T1000 (cell line): ENCODE results near the gene AGBL1.

ENCODE experiments used
- DNase-seq: peaks from one replicate; lab custom pipeline; 2025; ENCODE audit warnings: mixed read lengths; lab: John Stamatoyannopoulos, UW

The AGBL1 gene

DNA sequence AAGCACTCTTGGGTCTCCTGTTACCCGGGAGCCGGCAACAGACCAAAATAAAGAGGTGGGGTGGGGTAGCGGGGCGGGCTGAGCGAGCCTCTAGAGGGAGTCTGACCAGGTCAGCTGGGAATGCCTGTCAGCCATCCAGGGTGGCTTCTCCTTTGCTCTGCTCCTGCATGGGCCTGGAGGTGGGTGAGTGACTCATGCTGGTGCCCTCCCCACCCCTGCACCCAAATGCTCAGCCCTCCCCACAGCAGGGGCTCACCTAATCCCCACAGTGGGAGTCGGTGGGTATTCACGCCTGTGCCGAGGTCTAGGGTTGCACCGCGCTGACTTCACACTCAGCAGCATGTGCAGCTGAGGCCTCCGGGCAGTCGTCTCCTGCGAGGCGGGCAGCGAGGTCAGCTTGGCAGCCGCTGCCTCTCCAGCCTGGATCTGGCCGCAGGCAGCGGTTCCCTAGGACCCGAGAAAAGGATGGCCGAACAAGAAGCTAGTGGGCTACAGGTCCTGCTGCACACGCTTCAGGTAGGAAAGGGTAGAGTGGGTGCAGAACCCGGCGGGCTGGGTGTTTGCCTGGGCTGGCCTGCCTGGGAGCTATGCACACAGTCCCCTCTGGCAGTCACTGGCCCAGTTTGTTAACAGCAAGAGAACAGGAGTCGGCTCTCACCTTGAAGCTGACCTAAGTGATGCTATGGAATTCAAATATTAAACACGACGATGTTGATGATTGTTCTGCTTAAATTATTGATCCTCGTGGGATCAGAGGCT is at the start of gene AGBL1:
TSS of gene AGBL1 (plus strand) at position 364 of the 759 bp plus-strand sequence.
- no peak for DNase-seq

DNA sequence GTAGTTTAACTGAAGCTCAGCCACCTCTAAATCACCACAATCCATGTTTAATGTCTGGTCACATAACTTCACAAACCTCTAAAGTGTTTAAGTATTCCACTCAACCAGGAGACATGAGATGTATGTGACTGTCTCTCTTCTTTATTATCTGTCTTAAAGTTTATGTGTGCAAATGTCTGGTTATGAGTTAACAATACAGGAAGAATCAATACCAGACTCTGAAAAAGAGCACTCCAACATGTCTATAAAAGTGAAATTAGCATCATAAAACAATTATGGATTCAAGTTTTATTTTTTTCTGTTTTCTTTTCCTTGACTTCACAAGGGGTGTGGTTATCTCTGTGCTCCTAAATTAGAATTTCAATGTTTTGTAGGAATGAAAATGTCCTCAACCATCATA is 44.8 kb upstream of the AGBL1 start:
- no peak for DNase-seq

DNA sequence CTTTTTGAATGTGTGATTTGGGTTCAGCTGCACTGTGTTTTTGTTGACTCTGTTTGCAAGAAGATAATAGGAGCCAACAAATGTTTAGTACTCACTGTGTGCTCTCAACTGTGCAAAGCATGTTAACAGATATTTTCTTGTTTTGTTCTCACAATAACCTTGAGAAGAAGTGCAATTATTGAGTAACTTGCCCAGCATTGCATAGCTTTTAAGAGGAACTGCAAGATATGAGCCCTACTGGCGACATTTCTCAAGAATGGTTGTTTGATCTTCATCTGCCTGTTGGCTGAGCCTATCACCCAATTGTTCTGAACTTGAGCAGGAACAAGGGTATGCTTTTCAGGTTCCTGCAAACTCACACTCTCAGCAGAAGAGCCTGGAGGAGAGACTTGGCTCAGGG is 43.4 kb upstream of the AGBL1 start:
- DNase-seq, result no peak

DNA sequence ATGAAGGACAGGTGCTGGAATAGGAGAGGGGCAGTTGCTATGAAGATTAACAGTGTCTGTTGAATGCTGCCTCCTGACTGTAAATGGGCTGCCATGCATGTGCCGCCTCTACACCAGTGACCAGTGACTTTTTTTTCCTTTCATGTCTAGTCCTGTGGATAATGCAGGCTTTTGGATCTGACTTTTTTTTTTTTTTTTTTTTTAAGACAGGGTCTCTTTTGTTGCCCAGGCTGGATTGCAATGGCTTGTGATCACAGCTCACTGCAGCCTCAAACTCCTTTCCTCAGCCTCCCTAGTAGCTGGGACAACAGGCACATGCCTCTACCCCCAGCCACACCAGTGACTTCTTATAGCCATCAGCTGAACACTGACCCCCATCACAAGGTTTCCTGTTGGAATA is 41.2 kb upstream of the AGBL1 start:
- DNase-seq, result no peak

DNA sequence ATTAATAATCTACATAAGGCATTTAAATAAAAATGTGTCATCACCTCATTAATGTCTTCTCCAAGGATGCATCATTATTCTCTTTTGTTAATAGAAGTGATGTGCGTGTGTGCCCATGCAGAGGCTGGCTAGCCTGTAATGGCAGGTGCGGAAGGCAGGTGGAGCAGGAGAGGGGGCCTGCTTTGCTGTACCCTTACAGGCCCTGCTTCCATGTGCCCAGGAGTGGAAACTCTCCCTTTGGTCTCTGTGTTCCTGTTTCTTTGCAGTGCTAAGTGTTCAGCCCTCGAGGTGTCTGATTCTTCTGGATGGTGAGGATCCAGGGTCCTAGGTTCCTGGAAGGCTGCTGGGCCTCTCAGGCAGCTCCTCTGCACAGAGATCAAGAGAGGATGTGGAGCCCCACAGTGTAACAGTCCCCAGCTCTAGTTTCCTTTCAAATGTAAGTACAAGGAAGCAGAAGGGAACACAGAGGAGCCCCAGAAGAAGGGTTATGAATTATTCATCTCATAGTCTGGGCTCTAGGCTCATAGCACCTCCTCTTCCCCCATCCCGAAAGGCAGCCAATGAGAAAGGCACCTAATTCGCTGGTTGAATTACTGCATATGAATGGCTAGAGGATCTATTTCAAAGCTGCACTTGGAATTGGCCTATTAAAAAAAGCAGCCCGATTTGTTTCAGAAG is 39.2 kb upstream of the AGBL1 start:
- no peak for DNase-seq

DNA sequence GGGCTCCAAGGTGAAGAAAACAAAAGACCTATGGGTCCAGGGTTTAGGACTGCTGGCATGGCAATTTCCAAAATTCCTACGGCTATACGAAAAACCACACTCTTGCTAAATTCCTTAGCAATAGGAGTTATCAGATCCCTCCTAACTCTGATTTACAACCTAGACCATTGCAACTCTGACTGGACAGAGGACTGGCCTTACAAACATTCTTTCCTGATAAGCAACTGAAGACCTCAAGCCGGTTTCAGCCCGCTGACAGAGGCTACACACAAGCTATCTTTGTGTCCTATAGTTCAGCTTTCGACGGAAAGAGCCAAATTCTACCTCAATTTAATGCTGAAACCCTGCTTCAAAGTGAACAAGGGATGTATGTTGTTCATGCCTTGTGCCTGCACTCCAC is 38.3 kb upstream of the AGBL1 start:
- DNase-seq, result no peak

DNA sequence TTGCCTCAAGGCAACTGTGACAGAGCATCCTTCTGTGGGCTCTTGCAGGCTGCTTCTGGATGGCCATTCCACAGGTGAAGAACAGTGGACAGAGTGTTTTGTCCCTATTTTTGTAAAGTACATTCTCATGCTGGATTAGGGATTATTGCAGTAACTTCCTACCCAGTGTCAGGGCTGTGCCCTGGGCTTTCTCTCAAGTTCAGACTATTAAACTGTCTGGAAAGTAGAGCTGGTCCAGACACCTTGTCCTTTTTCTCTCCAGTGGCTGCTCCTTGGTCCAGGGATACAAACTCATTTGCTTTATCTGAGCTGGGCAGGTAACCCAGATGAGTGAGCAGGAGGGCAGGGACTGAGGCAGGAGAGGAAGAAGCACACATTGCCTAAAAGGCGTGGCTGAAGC is 37.4 kb upstream of the AGBL1 start:
- DNase-seq, result no peak

DNA sequence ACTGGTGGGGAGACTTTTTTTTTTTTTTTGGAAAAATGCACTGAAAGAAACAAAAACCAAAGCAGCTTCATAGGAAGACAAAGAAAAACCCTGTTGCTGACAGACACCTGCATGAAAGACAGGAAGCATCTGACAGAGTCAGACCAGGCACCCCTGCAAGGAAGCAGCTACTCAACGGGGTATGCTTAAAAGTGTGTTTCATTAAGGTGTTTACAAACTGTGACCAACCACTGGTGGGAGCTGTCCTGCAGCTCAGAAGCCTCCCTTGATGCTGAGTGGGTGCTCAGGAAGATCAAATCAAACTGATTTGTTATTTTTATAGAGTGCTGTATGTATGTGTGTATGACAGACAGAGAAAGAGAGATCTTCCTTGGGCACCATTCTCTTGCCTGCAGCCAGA is 34.7 kb upstream of the AGBL1 start:
- DNase-seq, result no peak

DNA sequence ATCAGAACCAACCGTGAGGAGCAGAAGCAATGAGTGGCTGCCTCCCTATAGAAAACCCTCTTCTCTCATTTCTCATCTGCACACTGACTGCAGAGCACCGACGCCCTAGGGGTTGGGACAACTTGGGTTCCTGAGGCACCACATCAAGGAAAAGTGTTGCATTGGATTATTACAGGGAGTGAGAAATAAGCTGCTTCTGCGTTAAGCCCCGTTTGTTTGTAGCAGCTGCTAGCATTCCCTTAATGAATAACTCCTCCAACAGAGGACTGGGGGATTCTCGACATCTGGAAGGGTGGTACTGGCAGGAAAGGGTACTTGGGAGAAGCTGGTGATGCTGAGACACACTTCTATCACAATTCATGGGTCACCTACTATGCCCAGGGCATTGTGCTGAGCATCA is 25.3 kb upstream of the AGBL1 start:
- no peak for DNase-seq

DNA sequence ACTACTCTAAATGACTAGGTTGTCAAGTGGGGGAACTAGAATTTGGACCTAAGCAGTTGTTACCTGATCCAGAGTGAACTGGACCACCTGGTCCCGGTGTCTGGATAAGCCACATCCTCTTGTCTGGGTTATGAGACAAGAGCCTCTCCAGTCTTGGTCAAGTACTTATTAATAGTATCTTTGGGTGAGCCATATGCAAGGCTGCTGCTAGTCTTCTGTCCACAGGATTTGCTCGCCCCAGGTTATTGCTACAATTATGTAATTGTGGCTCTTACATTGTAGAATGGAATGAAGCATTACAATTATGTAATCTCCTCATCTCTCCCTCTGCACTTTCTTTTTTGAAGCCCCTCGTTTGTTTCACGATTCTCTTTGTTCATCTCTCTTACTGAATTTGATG is 24.0 kb upstream of the AGBL1 start:
- DNase-seq, result no peak

DNA sequence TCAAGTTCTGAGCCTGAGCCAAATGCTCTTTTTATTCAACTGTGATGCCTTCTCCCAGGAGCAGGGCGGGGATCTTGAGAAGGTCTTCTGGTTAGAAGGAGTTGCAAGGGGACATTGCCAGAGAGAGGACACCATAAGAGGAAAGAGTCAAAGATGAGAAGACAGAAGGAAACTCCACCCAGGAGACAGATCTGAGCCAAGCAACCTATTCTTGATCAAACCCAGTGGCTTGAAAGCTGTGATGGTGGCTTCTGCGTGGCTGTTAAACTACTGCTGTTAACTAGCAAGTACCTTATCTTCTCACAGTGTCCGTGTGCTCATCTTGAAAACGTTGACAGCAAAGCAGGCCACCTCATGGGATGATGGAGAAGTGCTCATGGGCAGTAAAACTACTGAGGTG is 19.8 kb upstream of the AGBL1 start:
- DNase-seq, result no peak

DNA sequence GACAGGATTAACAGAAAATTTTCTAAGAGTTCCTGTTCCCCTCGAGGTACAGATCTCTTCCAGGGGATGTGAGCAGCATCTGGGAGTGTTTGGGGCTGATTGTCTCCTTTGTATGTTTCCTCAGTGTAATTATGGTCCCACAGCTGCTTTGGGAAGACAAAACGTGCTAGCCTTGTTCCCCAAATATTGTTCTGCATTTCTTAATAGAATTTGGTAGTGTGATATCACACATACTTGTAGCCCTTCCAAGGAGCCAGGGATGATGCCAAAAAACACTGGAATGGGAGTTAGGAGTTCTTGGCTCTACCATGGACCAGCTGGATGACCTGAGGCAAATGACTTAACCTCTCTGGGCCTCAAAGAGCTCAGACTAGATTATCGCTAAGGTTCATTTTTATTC is 19.0 kb upstream of the AGBL1 start:
- DNase-seq, result no peak

DNA sequence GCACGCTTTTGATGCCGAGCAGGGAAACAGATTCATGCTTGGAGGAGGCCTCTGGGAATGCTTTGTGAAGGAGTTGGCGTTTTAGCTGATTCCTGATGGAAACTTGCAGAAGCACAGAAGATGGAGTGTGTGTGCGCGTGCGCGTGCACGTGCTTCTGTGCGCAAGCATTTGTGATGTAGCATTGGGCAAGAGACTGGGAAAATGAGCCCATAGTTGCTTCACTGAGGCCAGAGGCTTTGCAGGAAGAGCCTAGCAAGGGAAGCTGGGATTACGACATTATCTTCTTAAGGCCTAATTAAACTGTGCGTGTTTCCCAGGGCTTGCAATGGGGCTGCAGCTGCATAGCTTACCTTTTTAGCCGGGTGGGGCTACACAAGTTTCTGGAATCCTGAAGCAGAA is 18.1 kb upstream of the AGBL1 start:
- no peak for DNase-seq

DNA sequence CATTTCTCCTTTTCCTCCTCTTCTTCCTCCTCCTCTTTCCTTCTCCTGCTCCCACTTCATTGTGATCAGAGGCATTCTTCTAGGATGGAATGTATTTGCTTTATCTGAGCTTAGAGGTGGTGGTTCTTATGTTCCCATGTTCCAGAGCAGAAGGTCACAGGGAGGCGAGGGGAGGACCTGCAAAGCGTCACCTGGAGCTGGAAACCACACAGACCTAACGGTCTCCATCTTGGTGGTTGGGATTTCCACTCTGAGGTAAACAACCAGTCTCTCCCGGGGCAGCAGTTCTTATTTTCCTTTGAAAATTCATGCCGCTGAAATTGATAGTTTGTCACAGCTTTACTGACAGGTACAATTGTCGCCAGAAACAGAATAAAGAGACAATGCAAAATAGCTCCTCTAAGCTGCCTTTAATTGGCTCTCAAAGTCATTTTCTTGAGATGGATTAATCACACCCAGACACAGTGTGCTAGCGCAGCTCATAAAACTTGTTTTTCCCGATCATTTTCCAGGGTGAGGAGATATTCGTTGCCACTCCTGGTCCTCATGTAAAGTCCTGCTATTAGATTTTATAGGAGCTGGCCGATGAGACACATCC is 16.9 kb upstream of the AGBL1 start:
- no peak for DNase-seq

DNA sequence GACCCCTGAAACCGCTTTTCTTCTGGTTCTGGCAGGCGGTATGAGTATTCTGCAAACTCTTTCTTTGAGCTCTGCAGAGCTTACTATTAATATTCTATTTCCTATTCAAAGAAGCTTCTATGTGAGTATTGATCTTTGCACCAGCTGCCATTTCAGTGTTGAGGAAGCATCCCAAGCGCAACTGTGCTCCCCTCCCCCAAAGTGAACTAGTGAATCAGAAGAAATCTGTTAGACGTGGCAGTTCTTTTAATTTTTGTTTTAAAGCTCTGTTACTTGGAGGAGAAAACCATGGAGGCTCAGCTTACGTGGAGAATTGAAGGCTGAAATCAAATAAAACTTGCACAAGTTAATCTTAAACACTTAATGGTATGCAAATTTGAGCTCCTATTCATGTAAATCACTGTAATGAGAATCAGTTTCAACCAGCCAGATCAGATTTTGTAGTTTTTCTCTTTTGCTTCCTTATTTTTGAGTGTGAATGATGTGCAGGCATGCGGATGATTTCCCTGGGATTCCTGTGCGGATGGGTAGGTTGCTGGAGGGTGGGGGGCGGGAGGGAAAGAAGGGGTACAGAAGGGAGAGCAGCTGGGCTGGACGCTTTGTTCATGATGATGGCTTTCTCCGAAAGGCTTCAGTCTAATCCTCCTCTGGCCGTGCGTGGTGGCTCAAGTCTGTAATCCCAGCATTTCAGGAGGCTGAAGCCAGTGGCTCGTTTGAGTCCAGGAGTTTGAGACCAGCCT is 16.1 kb upstream of the AGBL1 start:
- no peak for DNase-seq

DNA sequence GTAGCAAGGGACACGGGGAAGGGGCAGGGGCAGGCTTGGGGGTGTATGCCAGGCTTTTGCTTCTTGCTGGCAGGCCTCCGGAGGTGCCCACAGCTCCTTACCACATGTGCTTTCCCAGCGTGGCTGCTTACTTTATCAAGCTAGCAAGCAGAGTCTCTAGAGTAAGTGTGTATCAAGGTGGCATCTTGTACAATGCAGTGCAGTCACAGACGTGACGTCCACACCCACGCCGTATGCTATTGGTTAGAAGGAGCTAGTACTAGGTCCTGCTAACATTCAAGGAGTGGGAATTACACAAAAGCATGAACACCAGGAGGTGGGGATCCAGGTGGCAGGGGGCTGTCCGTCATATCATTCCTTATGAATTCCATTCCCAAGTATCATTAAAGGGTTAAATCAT is 15.3 kb upstream of the AGBL1 start:
- no peak for DNase-seq

DNA sequence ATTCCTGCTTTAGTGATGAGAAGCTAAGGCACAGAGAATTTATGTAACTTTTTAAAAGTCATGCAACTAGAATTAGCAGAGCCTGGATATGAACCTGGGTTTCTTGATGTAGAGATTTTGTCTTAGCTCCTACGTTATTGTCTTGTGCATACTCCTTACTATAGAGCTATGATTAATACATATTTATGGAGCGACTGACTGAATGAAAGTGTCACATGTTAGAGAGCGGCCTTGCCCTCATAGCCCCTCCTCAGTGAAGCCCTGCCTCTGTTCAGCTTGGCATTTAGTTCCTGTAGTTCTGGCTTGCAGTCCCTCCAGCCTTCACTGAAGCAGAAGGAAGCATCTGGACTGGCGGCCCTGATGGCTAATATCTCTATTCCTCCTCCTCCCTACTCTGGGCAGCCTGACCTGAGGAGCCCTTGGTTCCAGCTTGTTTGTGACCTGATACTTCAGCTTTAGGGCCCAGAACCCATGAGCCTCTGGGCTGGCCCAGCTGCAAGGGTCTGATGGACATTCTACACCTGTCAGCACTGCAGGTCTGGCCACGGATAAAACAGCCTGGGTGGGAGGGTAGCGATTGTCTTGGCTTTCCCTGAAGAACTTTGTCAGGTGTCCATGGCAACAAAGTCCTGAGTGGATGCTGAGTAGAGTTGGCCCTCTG is 13.4 kb upstream of the AGBL1 start:
- no peak for DNase-seq

DNA sequence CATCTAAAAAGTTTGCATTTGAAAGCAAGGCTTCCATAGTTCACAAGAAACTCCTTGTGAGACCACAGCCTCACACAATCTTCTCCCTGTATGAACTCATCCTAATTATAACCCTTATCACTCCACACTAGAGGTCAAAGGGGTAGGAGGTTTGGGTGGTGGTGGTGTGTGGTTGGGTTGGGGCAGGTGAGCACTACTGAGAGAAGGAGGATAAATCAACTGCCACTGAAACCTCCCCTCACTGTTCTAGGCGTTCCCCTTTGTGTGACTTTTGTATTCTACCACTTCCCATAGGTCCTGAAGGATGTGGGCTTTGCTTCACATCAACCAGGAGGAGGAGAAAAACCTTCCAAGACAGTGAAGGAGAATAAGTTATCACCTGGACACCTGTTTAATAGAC is 6.4 kb upstream of the AGBL1 start:
- DNase-seq, result no peak

DNA sequence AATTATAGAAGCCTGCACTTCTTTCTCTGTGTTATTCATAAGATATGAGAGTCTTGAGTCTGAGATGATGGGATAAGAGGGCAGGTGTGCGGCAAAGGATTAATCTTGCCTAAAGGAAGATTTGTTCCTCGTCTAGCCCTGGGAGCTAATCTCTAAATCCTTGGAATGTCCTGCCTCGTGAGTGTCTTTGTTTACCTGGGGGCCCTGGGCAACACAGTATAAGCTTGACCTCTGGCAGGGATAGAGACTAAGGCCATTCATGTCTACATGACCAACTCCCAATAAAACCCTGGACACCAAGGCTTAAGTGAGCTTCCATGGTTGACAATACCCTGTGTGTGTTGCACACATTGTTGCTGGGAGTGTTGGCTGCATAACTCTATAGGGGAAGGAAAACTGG is 3.2 kb upstream of the AGBL1 start:
- DNase-seq, result no peak

DNA sequence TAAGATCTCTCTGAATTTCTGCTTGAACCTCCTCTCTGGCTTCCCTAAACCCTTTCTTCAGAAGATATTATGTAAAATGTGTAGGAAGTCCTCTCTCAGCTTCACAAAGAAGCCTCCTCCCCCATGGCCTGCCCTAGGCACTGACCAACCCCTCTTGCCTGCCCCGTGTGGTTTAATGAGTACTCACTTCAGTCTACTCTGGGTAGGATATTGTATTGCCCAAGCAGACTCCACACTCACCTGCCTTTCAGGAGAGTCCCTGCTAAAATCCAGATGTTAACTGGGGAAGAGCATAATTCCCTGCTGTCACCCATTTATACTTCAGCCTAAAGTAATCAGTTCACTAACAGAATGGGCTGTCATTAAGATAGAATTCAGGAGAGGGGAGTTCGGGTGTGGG is 2.6 kb upstream of the AGBL1 start:
- no peak for DNase-seq

DNA sequence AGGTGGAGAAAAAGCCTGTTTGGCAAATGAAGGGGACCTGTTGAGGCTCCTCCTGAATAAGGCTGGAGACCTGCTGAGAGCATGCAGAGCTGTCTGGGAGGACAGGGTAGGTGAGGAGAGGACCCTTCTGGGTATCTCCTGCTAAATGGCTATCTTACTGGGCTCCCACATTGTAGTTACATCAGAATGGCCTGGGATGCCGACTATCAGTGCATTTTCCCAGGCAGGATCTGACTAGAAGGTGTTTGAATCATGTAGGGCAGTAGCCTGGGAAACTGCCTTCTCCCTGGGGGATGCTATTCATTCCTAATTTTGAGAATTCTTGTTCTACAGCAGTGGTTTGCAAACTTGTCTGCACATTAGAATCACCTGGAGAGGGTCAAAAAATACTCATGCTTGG is 631 bp downstream of the AGBL1 start:
- DNase-seq, result no peak
